HG03354 (cell line): ENCODE measurements around the gene TBX15.

Experiments used
- ATAC-seq: cut with Tn5 transposase; IDR thresholded peaks from one replicate; pipeline ENCODE4 v1.9.1; 2021; ENCODE audit warnings: mild to moderate bottlenecking; ENCODE audit not compliant: unreplicated experiment, poor library complexity, severe bottlenecking

TBX15 gene

GRCh38 chr1:118846443-118846842 lies 141.7 kb downstream of the TBX15 start:
- ATAC-seq: no peak

DNA sequence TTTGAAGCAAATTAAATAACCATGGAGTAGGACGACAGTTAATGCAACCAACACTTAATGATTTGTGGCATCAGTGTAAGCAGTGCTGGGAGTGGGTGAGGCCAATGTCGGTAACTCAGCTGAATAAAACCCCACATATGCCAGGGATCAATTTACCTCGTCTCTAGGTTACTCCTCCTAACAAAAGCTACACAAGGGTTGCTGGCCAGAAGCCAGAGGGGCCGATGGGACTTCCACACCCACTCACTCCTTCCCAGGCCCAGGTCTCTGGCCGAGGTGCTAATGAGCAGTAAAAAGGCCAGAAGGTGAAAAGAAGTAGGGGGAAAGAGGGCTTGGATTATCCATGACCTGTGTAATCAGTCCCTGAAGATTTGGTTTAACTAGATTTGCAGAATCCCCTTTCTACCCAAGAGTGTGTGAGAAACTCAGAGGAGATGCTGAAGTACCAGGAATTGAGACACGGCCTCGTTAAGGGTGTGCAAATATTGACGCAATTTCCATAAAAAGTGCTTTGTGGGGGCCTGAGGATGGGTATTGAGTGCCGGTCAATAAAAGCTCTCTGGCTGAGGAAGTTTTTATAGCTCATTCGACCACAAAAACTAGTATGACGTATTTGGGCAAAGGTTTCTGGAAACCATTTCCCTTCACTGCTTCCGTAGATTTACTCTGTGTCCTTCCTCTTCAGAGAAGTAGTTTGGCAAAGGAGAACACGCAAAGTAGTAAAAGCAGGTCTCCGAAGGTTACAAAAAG lies 145.5 kb downstream of the TBX15 start:
- ATAC-seq: no peak

GRCh38 chr1:118841521-118841920 lies 146.6 kb downstream of the TBX15 start:
- ATAC-seq: no peak
